Adipocyte (in vitro differentiated cells): Measurements from ENCODE around the gene HOXB8.

Experiments
- DNase-seq: peaks from one replicate; pipeline ENCODE4 v3.0.0-alpha.2; 2015; ENCODE audit warnings: low read depth
- H3K27me3 ChIP-seq: replicated peaks from 2 replicates; pipeline ENCODE4 v1.7.0; 2013; ENCODE audit warnings: mild to moderate bottlenecking, low read length, moderate library complexity; ENCODE audit not compliant: control insufficient read depth, insufficient read depth
- H3K36me3 ChIP-seq: 2 replicates; pipeline ENCODE4 v1.7.0; 2013; ENCODE audit warnings: low read length, mild to moderate bottlenecking, moderate library complexity; ENCODE audit not compliant: control insufficient read depth, insufficient read depth, severe bottlenecking
- H3K4me1 ChIP-seq: 2 replicates; pipeline ENCODE4 v1.7.0; 2013; ENCODE audit warnings: mild to moderate bottlenecking, low read length, moderate library complexity; ENCODE audit not compliant: control insufficient read depth, insufficient read depth
- H3K4me3 ChIP-seq: 2 replicates; pipeline ENCODE4 v1.7.0; 2013; ENCODE audit warnings: mild to moderate bottlenecking, low read length, moderate library complexity
- H3K9ac ChIP-seq: 2 replicates; pipeline ENCODE4 v1.7.0; 2013; ENCODE audit warnings: mild to moderate bottlenecking, low read length, moderate library complexity
- H3K9me3 ChIP-seq: 2 replicates; pipeline ENCODE4 v1.7.0; 2013; ENCODE audit warnings: mild to moderate bottlenecking, low read length, moderate library complexity; ENCODE audit not compliant: control insufficient read depth

Gene HOXB8

GRCh38 chr17:48589831-48590606 lies 25.1 kb downstream of the HOXB8 start, which contains the start of gene HOXB3:
Gene HOXB3 (minus strand): TSS chr17:48590241. CDS start chr17:48552474, 37,767 bp downstream.
- no peak for DNase-seq
- Histone ChIP-seq H3K9ac (peak within 1 kb of the TSS; percentile 63), H3K4me1 (peaks cover 37% of the 10 kb centered on the region), H3K27me3 (no peaks in the 10 kb centered on the region), H3K4me3 (no peak within 1 kb of the TSS), H3K36me3 (peaks cover 7% of the 10 kb centered on the region), H3K9me3 (no peaks in the 10 kb centered on the region)

GRCh38 chr17:48589060-48589830 lies 25.8 kb downstream of the HOXB8 start:
- Histone ChIP-seq H3K36me3 (peaks cover 4% of the 10 kb centered on the region), H3K9me3 (no peaks in the 10 kb centered on the region), H3K4me3 (no peak overlapping the region), H3K27me3 (no peaks in the 10 kb centered on the region), H3K4me1 (peaks cover 31% of the 10 kb centered on the region), H3K9ac (peak overlapping the region; percentile 63)
- no peak for DNase-seq

- H3K36me3 ChIP-seq, result peaks cover 4% of the 10 kb centered on the region
- DNase-seq, result no peak
Observed at GRCh38 chr17:48588528-48588927, 26.6 kb downstream of the HOXB8 start.

GRCh38 chr17:48588074-48588415 lies 27.0 kb downstream of the HOXB8 start:
- Histone ChIP-seq H3K4me1 (peaks cover 34% of the 10 kb centered on the region), H3K9me3 (no peaks in the 10 kb centered on the region), H3K36me3 (peaks cover 4% of the 10 kb centered on the region), H3K27me3 (no peaks in the 10 kb centered on the region), H3K9ac (peak overlapping the region; percentile 97), H3K4me3 (no peak overlapping the region)
- DNase-seq, result no peak

More at GRCh38 chr17:48588528-48588927, 26.6 kb downstream of the HOXB8 start:
- no peaks in the 10 kb centered on the region for H3K27me3 ChIP-seq
- H3K9ac ChIP-seq, result no peak overlapping the region
- no peak overlapping the region for H3K4me3 ChIP-seq
- H3K4me1 ChIP-seq, result peaks cover 33% of the 10 kb centered on the region
- no peaks in the 10 kb centered on the region for H3K9me3 ChIP-seq

GRCh38 chr17:48587276-48588073 lies 27.6 kb downstream of the HOXB8 start:
- DNase-seq, result no peak
- no peaks in the 10 kb centered on the region for H3K9me3 ChIP-seq
- no peak overlapping the region for H3K4me3 ChIP-seq
- H3K4me1 ChIP-seq, result peaks cover 40% of the 10 kb centered on the region
- peaks cover 4% of the 10 kb centered on the region for H3K36me3 ChIP-seq
- peak overlapping the region; percentile 97 for H3K9ac ChIP-seq
- H3K27me3 ChIP-seq, result no peaks in the 10 kb centered on the region

- peaks cover 4% of the 10 kb centered on the region for H3K36me3 ChIP-seq
- peak overlapping the region; percentile 90 for H3K4me3 ChIP-seq
- H3K9me3 ChIP-seq, result no peaks in the 10 kb centered on the region
- peak overlapping the region; percentile 97 for H3K9ac ChIP-seq
- no peaks in the 10 kb centered on the region for H3K27me3 ChIP-seq
- no peak for DNase-seq
- peaks cover 42% of the 10 kb centered on the region for H3K4me1 ChIP-seq
Observed at GRCh38 chr17:48586355-48587258, 28.5 kb downstream of the HOXB8 start.

GRCh38 chr17:48584223-48584741 lies 30.8 kb downstream of the HOXB8 start:
- no peak for DNase-seq
- peak overlapping the region; percentile 90 for H3K4me3 ChIP-seq
- H3K9me3 ChIP-seq, result no peaks in the 10 kb centered on the region
- no peaks in the 10 kb centered on the region for H3K27me3 ChIP-seq
- H3K9ac ChIP-seq, result peak overlapping the region; percentile 47
- no peaks in the 10 kb centered on the region for H3K36me3 ChIP-seq
- H3K4me1 ChIP-seq, result peaks cover 56% of the 10 kb centered on the region

GRCh38 chr17:48583708-48584222 lies 31.3 kb downstream of the HOXB8 start:
- Histone ChIP-seq H3K9me3 (no peaks in the 10 kb centered on the region), H3K9ac (peak overlapping the region; percentile 47), H3K4me3 (peak overlapping the region; percentile 90), H3K4me1 (peaks cover 61% of the 10 kb centered on the region), H3K36me3 (no peaks in the 10 kb centered on the region), H3K27me3 (no peaks in the 10 kb centered on the region)
- no peak for DNase-seq

GRCh38 chr17:48582750-48583069 lies 32.4 kb downstream of the HOXB8 start:
- peaks cover 54% of the 10 kb centered on the region for H3K4me1 ChIP-seq
- H3K27me3 ChIP-seq, result no peaks in the 10 kb centered on the region
- no peak for DNase-seq
- no peaks in the 10 kb centered on the region for H3K36me3 ChIP-seq
- H3K9me3 ChIP-seq, result no peaks in the 10 kb centered on the region
- H3K9ac ChIP-seq, result peak overlapping the region; percentile 91
- peak overlapping the region; percentile 90 for H3K4me3 ChIP-seq
